ENCODE data around the gene BACH2.

BACH2 gene

DNA sequence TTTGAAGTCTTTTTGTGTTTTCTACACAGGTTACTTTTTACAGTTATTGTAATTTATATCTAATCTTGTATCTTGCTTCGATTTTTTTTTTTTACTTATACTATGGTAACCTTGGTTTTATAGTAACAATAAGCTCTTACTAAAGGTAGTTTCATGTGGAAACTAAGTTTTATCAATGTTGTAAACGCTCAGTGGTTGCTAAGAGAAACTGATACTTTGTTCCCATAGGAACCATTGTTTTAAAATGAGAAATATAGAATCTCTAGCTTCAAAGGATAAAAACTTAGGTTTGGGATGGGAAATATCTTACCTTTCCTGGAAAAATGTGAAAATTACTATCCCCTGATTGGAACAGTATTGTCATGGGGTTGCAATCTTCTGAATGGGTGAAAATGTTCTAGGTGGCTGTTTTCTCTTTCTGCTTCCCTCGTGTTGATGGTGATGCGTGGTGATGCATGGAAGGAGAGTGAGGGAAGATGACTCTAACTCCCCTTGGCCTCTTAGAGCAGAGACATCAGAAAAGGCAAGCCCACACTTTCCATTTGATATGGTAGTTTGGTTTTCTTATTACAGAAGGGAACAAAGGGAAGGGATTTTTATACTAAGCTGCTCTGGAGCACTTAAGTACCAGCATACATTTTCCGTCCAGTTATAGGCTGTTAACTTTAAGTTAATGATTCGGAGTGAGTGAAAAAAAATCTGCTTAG lies 23.5 kb upstream of the BACH2 start:
- Histone ChIP-seq H3K27me3 (ENCODE audit: insufficient read depth, poor library complexity, severe bottlenecking) (peaks cover 7% of the 10 kb centered on the region), H3K27ac (replicated peaks) (no peak overlapping the region), H3K4me3 (replicated peaks; ENCODE audit: insufficient read depth, low read length) (no peak overlapping the region)
- DNase-seq (ENCODE audit: low read depth in 1 of 2, low spot score in 1 of 2), result no peak
- TF ChIP-seq, protein P1, sequence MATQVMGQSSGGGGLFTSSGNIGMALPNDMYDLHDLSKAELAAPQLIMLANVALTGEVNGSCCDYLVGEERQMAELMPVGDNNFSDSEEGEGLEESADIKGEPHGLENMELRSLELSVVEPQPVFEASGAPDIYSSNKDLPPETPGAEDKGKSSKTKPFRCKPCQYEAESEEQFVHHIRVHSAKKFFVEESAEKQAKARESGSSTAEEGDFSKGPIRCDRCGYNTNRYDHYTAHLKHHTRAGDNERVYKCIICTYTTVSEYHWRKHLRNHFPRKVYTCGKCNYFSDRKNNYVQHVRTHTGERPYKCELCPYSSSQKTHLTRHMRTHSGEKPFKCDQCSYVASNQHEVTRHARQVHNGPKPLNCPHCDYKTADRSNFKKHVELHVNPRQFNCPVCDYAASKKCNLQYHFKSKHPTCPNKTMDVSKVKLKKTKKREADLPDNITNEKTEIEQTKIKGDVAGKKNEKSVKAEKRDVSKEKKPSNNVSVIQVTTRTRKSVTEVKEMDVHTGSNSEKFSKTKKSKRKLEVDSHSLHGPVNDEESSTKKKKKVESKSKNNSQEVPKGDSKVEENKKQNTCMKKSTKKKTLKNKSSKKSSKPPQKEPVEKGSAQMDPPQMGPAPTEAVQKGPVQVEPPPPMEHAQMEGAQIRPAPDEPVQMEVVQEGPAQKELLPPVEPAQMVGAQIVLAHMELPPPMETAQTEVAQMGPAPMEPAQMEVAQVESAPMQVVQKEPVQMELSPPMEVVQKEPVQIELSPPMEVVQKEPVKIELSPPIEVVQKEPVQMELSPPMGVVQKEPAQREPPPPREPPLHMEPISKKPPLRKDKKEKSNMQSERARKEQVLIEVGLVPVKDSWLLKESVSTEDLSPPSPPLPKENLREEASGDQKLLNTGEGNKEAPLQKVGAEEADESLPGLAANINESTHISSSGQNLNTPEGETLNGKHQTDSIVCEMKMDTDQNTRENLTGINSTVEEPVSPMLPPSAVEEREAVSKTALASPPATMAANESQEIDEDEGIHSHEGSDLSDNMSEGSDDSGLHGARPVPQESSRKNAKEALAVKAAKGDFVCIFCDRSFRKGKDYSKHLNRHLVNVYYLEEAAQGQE (IDR thresholded peaks at IDR 0.05; ENCODE audit: insufficient replicate concordance, low read depth), result no peak
- TF ChIP-seq SPI1 (IDR thresholded peaks at IDR 0.05; ENCODE audit: borderline replicate concordance, low read depth) (no peak), POLR2AphosphoS5 (IDR thresholded peaks at IDR 0.05; ENCODE audit: low read depth) (no peak), GABPA (IDR thresholded peaks at IDR 0.05; ENCODE audit: low read depth) (no peak)
- TF ChIP-seq, protein P2, sequence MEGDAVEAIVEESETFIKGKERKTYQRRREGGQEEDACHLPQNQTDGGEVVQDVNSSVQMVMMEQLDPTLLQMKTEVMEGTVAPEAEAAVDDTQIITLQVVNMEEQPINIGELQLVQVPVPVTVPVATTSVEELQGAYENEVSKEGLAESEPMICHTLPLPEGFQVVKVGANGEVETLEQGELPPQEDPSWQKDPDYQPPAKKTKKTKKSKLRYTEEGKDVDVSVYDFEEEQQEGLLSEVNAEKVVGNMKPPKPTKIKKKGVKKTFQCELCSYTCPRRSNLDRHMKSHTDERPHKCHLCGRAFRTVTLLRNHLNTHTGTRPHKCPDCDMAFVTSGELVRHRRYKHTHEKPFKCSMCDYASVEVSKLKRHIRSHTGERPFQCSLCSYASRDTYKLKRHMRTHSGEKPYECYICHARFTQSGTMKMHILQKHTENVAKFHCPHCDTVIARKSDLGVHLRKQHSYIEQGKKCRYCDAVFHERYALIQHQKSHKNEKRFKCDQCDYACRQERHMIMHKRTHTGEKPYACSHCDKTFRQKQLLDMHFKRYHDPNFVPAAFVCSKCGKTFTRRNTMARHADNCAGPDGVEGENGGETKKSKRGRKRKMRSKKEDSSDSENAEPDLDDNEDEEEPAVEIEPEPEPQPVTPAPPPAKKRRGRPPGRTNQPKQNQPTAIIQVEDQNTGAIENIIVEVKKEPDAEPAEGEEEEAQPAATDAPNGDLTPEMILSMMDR (IDR thresholded peaks at IDR 0.05; ENCODE audit: insufficient read depth, low read length), result no peak

DNA sequence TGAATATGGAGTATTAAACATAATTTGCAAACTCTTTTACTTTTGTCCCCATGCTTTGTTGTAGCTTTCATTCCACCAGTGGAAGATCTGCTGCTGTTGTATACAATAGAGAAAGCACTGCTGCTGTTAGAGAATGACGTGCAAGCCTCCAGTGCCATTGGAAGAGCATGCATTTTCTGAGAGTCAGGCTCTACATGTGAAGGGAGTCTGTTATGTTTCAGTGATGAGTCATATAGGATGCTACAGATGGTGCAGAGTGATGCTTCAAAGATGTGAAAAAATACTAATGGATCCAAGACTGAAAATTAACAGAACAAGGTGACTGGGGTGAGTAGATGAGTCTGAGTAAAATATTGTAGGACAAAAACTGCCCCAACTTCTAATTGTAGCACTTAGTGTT lies 22.4 kb upstream of the BACH2 start:
- DNase-seq (ENCODE audit: low read depth in 1 of 2, low spot score in 1 of 2), result no peak
- TF ChIP-seq POLR2AphosphoS5 (IDR thresholded peaks at IDR 0.05; ENCODE audit: low read depth) (no peak), GABPA (IDR thresholded peaks at IDR 0.05; ENCODE audit: low read depth) (no peak)
- TF ChIP-seq, protein P2 (IDR thresholded peaks at IDR 0.05; ENCODE audit: insufficient read depth, low read length), result no peak
- H3K4me3 ChIP-seq (replicated peaks; ENCODE audit: insufficient read depth, low read length), result no peak overlapping the region
- H3K27me3 ChIP-seq (ENCODE audit: insufficient read depth, poor library complexity, severe bottlenecking), result peaks cover 9% of the 10 kb centered on the region
- no peak overlapping the region for H3K27ac ChIP-seq (replicated peaks)

DNA sequence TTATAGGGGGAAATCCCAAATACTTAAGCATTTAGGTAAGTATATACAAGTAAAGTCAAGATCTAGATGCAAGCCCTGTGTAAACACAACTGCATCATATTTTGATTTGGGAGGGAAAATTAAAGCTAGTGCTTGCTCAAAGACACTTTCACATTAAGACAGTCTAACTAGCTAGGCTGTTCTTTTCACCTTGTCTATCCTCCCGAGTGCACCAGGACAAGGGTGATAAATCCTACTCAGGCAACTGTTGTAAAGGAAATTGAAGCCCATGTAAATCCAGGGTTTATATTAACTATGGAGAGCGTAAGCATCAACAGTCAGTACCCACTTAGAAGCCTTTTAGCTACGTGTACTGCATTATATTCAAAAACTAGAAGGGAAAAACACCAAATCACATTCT lies 19.3 kb upstream of the BACH2 start:
- no peak overlapping the region for H3K4me3 ChIP-seq (replicated peaks; ENCODE audit: insufficient read depth, low read length)
- DNase-seq (ENCODE audit: low read depth in 1 of 2, low spot score in 1 of 2), result no peak
- H3K27ac ChIP-seq (replicated peaks), result no peak overlapping the region
- H3K27me3 ChIP-seq (ENCODE audit: insufficient read depth, poor library complexity, severe bottlenecking), result peaks cover 12% of the 10 kb centered on the region
- no peak for TF ChIP-seq GABPA (IDR thresholded peaks at IDR 0.05; ENCODE audit: low read depth)
- no peak for TF ChIP-seq POLR2AphosphoS5 (IDR thresholded peaks at IDR 0.05; ENCODE audit: low read depth)
- TF ChIP-seq, protein P1 (IDR thresholded peaks at IDR 0.05; ENCODE audit: insufficient replicate concordance, low read depth), result no peak
- TF ChIP-seq, protein P2 (IDR thresholded peaks at IDR 0.05; ENCODE audit: insufficient read depth, low read length), result no peak
- TF ChIP-seq SPI1 (IDR thresholded peaks at IDR 0.05; ENCODE audit: borderline replicate concordance, low read depth), result no peak
